HCT116 (cell line): ENCODE results near the gene TAF4B. TPM values are rescaled to one million over a fixed set of nuclear protein-coding genes. Genes with fewer than 3 reads are reported as not detected.
A peak's percentile ranks its signal among the peaks of the same experiment; 100 is the strongest.

Source experiments
- ATAC-seq: fragments of 200-7000 bp; cut with Tn5 transposase; 2 replicates; pipeline ENCODE4 v1.9.1; 2020; ENCODE audit warnings: mild to moderate bottlenecking, moderate library complexity
- BruUV-seq: library from RNA; stranded (reverse); fragments of 400-500 nt; replicated peaks from 2 replicates; lab custom pipeline; 2021; lab: Mats Ljungman, UMichigan
- CTCF ChIA-PET: fragments of 300-600 bp; sonication (Branson Sonifier 250); formaldehyde crosslinking; loops from one replicate; lab custom pipeline; 2021; ENCODE audit warnings: antibody characterized with exemption; lab: Charles Lee
- POLR2A ChIA-PET: fragments of 300-600, 350-600 bp; sonication (Branson Sonifier 250); formaldehyde crosslinking; loops from one replicate; lab custom pipeline; 2021; ENCODE audit warnings: antibody characterized with exemption; lab: Charles Lee
- RAD21 ChIA-PET, 2 experiments: fragments of 300-600 bp; sonication (Branson Sonifier 250); formaldehyde crosslinking; loops; one replicate each; lab custom pipeline; 2023; ENCODE audit warnings: low total read pairs in 2 of 2; ENCODE audit not compliant: uncharacterized antibody in 2 of 2, unreplicated experiment in 2 of 2, low non-redundant PET in 1 of 2; lab: Charles Lee
- DNase-seq: peaks from one replicate; pipeline ENCODE4 v3.0.0-alpha.2; 2010; ENCODE audit warnings: low read depth, low spot score
- H2AFZ ChIP-seq: fragments of 200-600 bp; shearing (Covaris generic), sonication (generic); 2 replicates; pipeline ENCODE4 v1.6.1; 2017; ENCODE audit warnings: low read depth, mixed run types, mixed read lengths, antibody characterized with exemption, low read length; ENCODE audit not compliant: poor library complexity, severe bottlenecking
- H3K27ac ChIP-seq: 2 replicates; pipeline ENCODE4 v1.5.1; 2012; ENCODE audit warnings: low read depth, low read length
- H3K27me3 ChIP-seq: fragments of 200-600 bp; sonication (generic); 2 replicates; pipeline ENCODE4 v1.6.1; 2016; ENCODE audit warnings: mixed run types, low read length, mixed read lengths; ENCODE audit not compliant: insufficient read depth
- H3K36me3 ChIP-seq, 2 experiments: fragments of 200-500 bp in 1 of 2; fragments of 200-600 bp in 1 of 2; sonication (Bioruptor generic) in 1 of 2; sonication (generic) in 1 of 2; 2 replicates each; pipeline versions ENCODE4 v1.5.1 to v1.6.1; 2014 to 2016; ENCODE audit warnings: low read length in 2 of 2, inconsistent platforms in 1 of 2, mixed read lengths in 1 of 2, mixed run types in 1 of 2; ENCODE audit not compliant: insufficient read depth in 2 of 2, control insufficient read depth in 1 of 2
- H3K4me1 ChIP-seq, 2 experiments: fragments of 200-600 bp in 1 of 2; sonication (generic) in 1 of 2; 2 replicates each; pipeline versions ENCODE4 v1.5.1 to v1.6.1; 2012 to 2017; ENCODE audit warnings: low read length in 2 of 2, inconsistent platforms in 1 of 2, mild to moderate bottlenecking in 1 of 2, mixed read lengths in 1 of 2, mixed run types in 1 of 2, moderate library complexity in 1 of 2; ENCODE audit not compliant: insufficient read depth in 2 of 2, control insufficient read depth in 1 of 2
- H3K4me2 ChIP-seq: fragments of 200-600 bp; sonication (generic); 2 replicates; pipeline ENCODE4 v1.6.1; 2017; ENCODE audit warnings: mixed run types, low read length, mixed read lengths
- H3K4me3 ChIP-seq, 2 experiments: fragments of 200-600 bp in 1 of 2; sonication (generic) in 1 of 2; replicated peaks in 1 of 2; 2 replicates each; pipeline ENCODE4 v1.5.1; 2011 to 2016; ENCODE audit warnings: low read length in 2 of 2, control low read depth in 1 of 2, low read depth in 1 of 2, mild to moderate bottlenecking in 1 of 2, mixed read lengths in 1 of 2, mixed run types in 1 of 2
- H3K79me2 ChIP-seq: fragments of 200-600 bp; sonication (generic); 2 replicates; pipeline ENCODE4 v1.6.1; 2017; ENCODE audit warnings: mild to moderate bottlenecking, mixed run types, low read length, moderate library complexity, mixed read lengths; ENCODE audit not compliant: insufficient read depth
- H3K9ac ChIP-seq: fragments of 200-600 bp; sonication (generic); 2 replicates; pipeline ENCODE4 v1.6.1; 2016; ENCODE audit warnings: low read length, mixed read lengths
- H3K9me2 ChIP-seq: fragments of 200-600 bp; sonication (generic), shearing (Covaris generic); 2 replicates; pipeline ENCODE4 v1.6.1; 2017; ENCODE audit warnings: mixed run types, mild to moderate bottlenecking, moderate library complexity; ENCODE audit not compliant: insufficient read depth
- H3K9me3 ChIP-seq, 2 experiments: fragments of 200-500 bp in 1 of 2; fragments of 200-600 bp in 1 of 2; sonication (Bioruptor generic) in 1 of 2; sonication (generic) in 1 of 2; 2 replicates each; pipeline ENCODE4 v1.6.1; 2014 to 2017; ENCODE audit warnings: low read length in 2 of 2, mixed read lengths in 2 of 2, inconsistent platforms in 1 of 2, low read depth in 1 of 2, mild to moderate bottlenecking in 1 of 2, mixed run types in 1 of 2, moderate library complexity in 1 of 2; ENCODE audit not compliant: control insufficient read depth in 1 of 2, insufficient read depth in 1 of 2
- H4K20me1 ChIP-seq: fragments of 200-600 bp; sonication (generic), shearing (Covaris generic); 2 replicates; pipeline ENCODE4 v1.6.1; 2017; ENCODE audit warnings: mixed run types, mild to moderate bottlenecking, moderate library complexity; ENCODE audit not compliant: insufficient read depth
- ELF1 ChIP-seq: IDR thresholded peaks from 2 replicates; pipeline ENCODE4 v1.6.1; 2012; ENCODE audit warnings: low read depth, borderline replicate concordance
- EZH2 ChIP-seq: fragments of 200-600 bp; sonication (generic); IDR thresholded peaks from 2 replicates; pipeline ENCODE4 v1.6.1; 2017; ENCODE audit warnings: antibody characterized with exemption, mixed run types
- FOSL1 ChIP-seq: IDR thresholded peaks from 2 replicates; pipeline ENCODE4 v1.6.1; 2012; ENCODE audit warnings: low read depth
- JUND ChIP-seq: IDR thresholded peaks from 2 replicates; pipeline ENCODE4 v1.6.1; 2012
- POLR2A ChIP-seq: IDR thresholded peaks from 2 replicates; pipeline ENCODE4 v1.7.0; 2011; ENCODE audit warnings: borderline replicate concordance; ENCODE audit not compliant: insufficient read depth, insufficient read length; ENCODE audit errors: extremely low read depth
- POLR2AphosphoS5 ChIP-seq: IDR thresholded peaks from 2 replicates; pipeline ENCODE4 v1.6.1; 2011; ENCODE audit warnings: mild to moderate bottlenecking, low read depth, low read length, moderate library complexity
- RAD21 ChIP-seq: IDR thresholded peaks from 2 replicates; pipeline ENCODE4 v1.6.1; 2012; ENCODE audit warnings: low read depth, mild to moderate bottlenecking
- REST ChIP-seq: IDR thresholded peaks from 2 replicates; pipeline ENCODE4 v1.6.1; 2012; ENCODE audit warnings: low read depth
- SP1 ChIP-seq: IDR thresholded peaks from 2 replicates; pipeline ENCODE4 v1.6.1; 2012; ENCODE audit warnings: low read depth
- TCF7L2 ChIP-seq: IDR thresholded peaks from 2 replicates; pipeline ENCODE4 v1.7.0; 2011; ENCODE audit warnings: borderline replicate concordance, inconsistent platforms; ENCODE audit not compliant: insufficient read depth, insufficient read length; ENCODE audit errors: extremely low read depth
- ZNF274 ChIP-seq: fragments of 200-500 bp; sonication (Bioruptor generic); IDR thresholded peaks from 2 replicates; pipeline ENCODE4 v1.6.1; 2014; ENCODE audit warnings: mild to moderate bottlenecking, low read depth, low read length, inconsistent platforms
- intact Hi-C: fragments of 100-400 bp; cut with micrococcal nuclease; formaldehyde crosslinking; loops from 2 replicates; pipeline ENCODE4 v1.10.0; 2022
- total RNA-seq: library from RNA; stranded (reverse); gene quantifications from one replicate; pipeline ENCODE4 v1.2.1, GENCODE V29; 2021; ENCODE audit not compliant: unreplicated experiment
- TF ChIP-seq, protein P1 (sequence below): IDR thresholded peaks from 2 replicates; pipeline ENCODE4 v1.6.1; 2012

Gene TAF4B
- total RNA-seq, 1 experiment from 2014 or later, result 17.8 TPM

DNA sequence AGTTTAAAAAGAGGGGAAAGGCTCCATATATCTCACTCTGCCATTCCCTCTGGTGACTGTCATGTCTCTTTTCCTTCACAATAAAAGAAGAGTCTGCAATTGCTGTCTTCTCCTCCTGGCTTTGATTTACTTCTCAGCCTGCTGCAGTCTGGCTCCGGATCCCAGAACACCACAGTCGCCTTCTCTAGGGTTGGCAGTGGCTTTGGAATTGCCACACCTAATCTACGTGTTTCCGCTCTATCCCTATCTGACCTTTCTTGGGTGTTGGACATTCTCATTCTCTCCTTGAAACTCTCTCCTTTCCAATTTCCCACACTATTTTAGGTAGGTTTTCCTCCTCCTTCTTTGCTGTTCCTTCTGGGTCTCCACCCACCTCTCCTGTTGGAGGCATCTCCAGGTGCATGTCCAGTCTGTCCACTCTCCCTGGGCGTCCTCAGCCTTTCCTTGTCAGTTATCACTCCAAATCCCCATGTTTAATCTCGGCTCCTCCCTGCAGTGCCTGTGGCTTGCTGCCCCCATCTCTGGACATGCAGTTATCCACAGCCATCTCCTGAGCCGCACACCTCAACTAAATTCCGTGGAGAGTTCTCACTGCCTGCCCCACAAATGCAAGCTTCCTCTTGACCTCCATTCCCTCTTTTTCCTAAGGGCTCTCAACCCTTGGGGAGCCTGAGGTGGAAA is 209.3 kb downstream of the TAF4B start:
- Histone ChIP-seq H3K9me2 (no peaks in the 10 kb centered on the region), H3K27me3 (no peaks in the 10 kb centered on the region), H3K4me3 (peak overlapping the region; percentile 7 to 35; a peak in 2 of 4 replicates), H3K4me1 (peaks cover 15 to 18% of the 10 kb centered on the region in 2 experiments; a peak in 3 of 4 replicates), H3K9me3 (no peaks in the 10 kb centered on the region), H3K9ac (0 out of 2 replicates have a peak overlapping the region, but pooled peaks have one; percentile 22), H3K27ac (no peak overlapping the region), H3K36me3 (no peaks in the 10 kb centered on the region), H2AFZ (peak overlapping the region; percentile 87), H3K79me2 (no peaks in the 10 kb centered on the region), H3K4me2 (peak overlapping the region; percentile 69), H4K20me1 (no peaks in the 10 kb centered on the region)
- ChIA-PET POLR2A (interaction anchor here (0.8 to 2.6 kb wide), 4 partner anchors 8 to 46 kb away, joined by 3 to 13 read pairs (median 3); no protein-coding TSS in a partner anchor), RAD21 (no interaction called here), CTCF (interaction anchor here (1.0 kb wide), 1 partner anchor 52 kb away, joined by 3 read pairs; no protein-coding TSS in a partner anchor)
- TF ChIP-seq SP1 (no peak), ZNF274 (no peak), POLR2AphosphoS5 (no peak)
- TF ChIP-seq, protein P1, sequence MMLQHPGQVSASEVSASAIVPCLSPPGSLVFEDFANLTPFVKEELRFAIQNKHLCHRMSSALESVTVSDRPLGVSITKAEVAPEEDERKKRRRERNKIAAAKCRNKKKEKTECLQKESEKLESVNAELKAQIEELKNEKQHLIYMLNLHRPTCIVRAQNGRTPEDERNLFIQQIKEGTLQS, result no peak
- BruUV-seq, result no TSS peak
- peak; percentile 29 for ATAC-seq
- DNase-seq, result no peak
- intact Hi-C loops, result no loop called here

- Histone ChIP-seq H3K27me3 (no peaks in the 10 kb centered on the region), H3K9me3 (no peaks in the 10 kb centered on the region), H3K4me2 (peak overlapping the region; percentile 69), H3K79me2 (no peaks in the 10 kb centered on the region), H3K4me1 (peaks cover 15 to 17% of the 10 kb centered on the region in 2 experiments; a peak in 3 of 4 replicates), H3K27ac (no peak overlapping the region), H3K36me3 (no peaks in the 10 kb centered on the region), H2AFZ (peak overlapping the region; percentile 87), H4K20me1 (no peaks in the 10 kb centered on the region), H3K4me3 (peak overlapping the region in 1 of 2 experiments; percentile 35; a peak in 3 of 4 replicates), H3K9me2 (no peaks in the 10 kb centered on the region), H3K9ac (peak overlapping the region; percentile 22; the same call in 1 of the 2 replicates)
- DNase-seq (peak; percentile 73), ATAC-seq (peak; percentile 69)
- BruUV-seq, result TSS peak; percentile 99
- intact Hi-C loops, result no loop called here
- ChIA-PET POLR2A (interaction anchor here (0.8 to 2.6 kb wide), 4 partner anchors 9 to 45 kb away, joined by 3 to 13 read pairs (median 3); no protein-coding TSS in a partner anchor), RAD21 (no interaction called here), CTCF (interaction anchor here (1.0 to 1.1 kb wide), 2 partner anchors 53 to 130 kb away, joined by 3 to 4 read pairs; no protein-coding TSS in a partner anchor)
- TF ChIP-seq JUND (peak; percentile 73), SP1 (peak; percentile 71), ELF1 (no peak), REST (no peak), FOSL1 (peak; percentile 74), RAD21 (no peak), TCF7L2 (peak; percentile 58), EZH2 (no peak), POLR2A (no peak), POLR2AphosphoS5 (no peak; the same call in 1 of the 2 replicates)
- TF ChIP-seq, protein P1, result peak; percentile 49; the same call in 1 of the 2 replicates
These were observed 210.2 kb downstream of the TAF4B start for GRCh38 chr18:26436176-26437051.
